Type B pancreatic cell (in vitro differentiated cells): Measurements from ENCODE around the gene CAMSAP2. TPM values are rescaled to one million over a fixed set of nuclear protein-coding genes. Genes with fewer than 3 reads are reported as not detected.

Experiments used
- DNase-seq: peaks from one replicate; pipeline ENCODE4 v3.0.0; 2021; ENCODE audit warnings: mixed read lengths; ENCODE audit not compliant: unreplicated experiment; ENCODE audit errors: extremely low spot score
- H3K27ac Mint-ChIP-seq: 2 replicates; pipeline ENCODE4 v1.8.0; 2021; ENCODE audit warnings: mild to moderate bottlenecking, mixed read lengths
- H3K27me3 Mint-ChIP-seq: 2 replicates; pipeline ENCODE4 v1.8.0; 2021; ENCODE audit warnings: mixed read lengths
- H3K36me3 Mint-ChIP-seq: 2 replicates; pipeline ENCODE4 v1.8.0; 2021; ENCODE audit warnings: mixed read lengths
- H3K4me1 Mint-ChIP-seq: one replicate; pipeline ENCODE4 v1.8.0; 2021; ENCODE audit warnings: mixed read lengths; ENCODE audit not compliant: unreplicated experiment
- H3K4me3 Mint-ChIP-seq: 2 replicates; pipeline ENCODE4 v1.8.0; 2021; ENCODE audit warnings: mild to moderate bottlenecking, mixed read lengths
- H3K9me3 Mint-ChIP-seq: 2 replicates; pipeline ENCODE4 v1.8.0; 2021; ENCODE audit warnings: mixed read lengths
- total RNA-seq: library from RNA; stranded (reverse); gene quantifications from 2 replicates; pipeline ENCODE4 v1.2.1, GENCODE V29; 2021; ENCODE audit warnings: low replicate concordance
- TF ChIP-seq, protein P1 (sequence below): fragments of 200-600 bp; sonication (generic); conservative IDR thresholded peaks from 2 replicates; pipeline ENCODE4 v1.5.0; 2021; ENCODE audit warnings: antibody characterized with exemption, mild to moderate bottlenecking

The CAMSAP2 gene
- total RNA-seq, 1 donor from 2014 or later = 27.4 TPM

DNA sequence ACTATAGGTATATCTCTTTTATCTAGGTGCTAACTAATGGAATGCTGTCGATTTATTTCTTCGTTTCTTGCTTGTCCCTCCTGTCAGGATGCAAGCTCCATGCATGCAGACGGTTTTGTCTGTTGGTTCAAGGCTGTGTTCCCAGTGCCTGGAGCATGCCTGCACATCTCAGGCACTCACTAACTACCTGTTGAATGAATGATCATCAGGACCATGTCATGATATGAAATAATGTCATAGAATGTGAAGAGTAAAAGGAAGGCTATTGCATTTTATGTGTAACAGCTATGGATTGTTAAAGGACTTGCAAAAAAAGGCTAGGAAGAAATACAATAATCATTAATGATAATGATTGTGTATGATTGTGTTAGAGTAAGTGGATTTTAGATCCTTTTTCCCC, 138.3 kb downstream of the CAMSAP2 start:
- Mint-ChIP-seq H3K36me3 (no peaks in the 10 kb centered on the region), H3K4me3 (no peak overlapping the region), H3K27ac (no peak overlapping the region), H3K4me1 (peaks cover 7% of the 10 kb centered on the region), H3K27me3 (peaks cover 3% of the 10 kb centered on the region), H3K9me3 (no peaks in the 10 kb centered on the region)
- TF ChIP-seq, protein P1, sequence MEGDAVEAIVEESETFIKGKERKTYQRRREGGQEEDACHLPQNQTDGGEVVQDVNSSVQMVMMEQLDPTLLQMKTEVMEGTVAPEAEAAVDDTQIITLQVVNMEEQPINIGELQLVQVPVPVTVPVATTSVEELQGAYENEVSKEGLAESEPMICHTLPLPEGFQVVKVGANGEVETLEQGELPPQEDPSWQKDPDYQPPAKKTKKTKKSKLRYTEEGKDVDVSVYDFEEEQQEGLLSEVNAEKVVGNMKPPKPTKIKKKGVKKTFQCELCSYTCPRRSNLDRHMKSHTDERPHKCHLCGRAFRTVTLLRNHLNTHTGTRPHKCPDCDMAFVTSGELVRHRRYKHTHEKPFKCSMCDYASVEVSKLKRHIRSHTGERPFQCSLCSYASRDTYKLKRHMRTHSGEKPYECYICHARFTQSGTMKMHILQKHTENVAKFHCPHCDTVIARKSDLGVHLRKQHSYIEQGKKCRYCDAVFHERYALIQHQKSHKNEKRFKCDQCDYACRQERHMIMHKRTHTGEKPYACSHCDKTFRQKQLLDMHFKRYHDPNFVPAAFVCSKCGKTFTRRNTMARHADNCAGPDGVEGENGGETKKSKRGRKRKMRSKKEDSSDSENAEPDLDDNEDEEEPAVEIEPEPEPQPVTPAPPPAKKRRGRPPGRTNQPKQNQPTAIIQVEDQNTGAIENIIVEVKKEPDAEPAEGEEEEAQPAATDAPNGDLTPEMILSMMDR = no peak
- no peak for DNase-seq

DNA sequence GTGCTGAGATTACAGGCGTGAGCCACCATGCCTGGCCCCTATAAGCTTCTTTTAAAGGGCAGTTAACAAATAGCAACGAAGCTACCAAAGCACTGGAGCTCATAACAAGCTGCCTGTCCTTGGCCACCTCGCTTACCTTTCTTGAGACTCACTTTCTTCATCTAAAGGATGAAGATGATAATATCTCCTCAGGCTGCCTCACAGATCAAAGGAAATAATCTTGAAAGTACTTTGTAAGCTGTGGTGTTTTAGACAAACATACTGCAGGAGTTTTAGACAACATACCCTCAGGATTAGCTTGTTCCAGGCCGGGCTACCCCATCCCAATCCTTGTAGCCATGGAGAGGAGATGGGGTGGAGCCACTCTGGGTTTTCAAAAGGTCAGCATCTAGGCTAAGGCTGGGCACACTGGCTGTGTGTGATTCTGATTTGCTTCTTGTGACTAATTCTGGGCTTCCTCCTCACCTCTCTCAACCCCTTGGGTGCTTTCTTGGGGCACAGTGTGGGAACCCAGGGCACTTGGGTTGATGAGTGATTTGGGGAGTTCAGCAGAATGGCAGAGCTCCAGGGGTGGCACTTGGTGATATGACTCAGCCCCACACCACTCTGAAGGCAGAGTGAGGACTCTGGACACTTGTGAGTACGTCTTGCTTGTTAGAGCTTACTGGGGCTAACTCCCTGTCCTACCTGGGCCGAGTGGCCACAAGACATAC, 139.3 kb downstream of the CAMSAP2 start:
- peaks cover 3% of the 10 kb centered on the region for H3K27me3 Mint-ChIP-seq
- TF ChIP-seq, protein P1 = no peak
- no peak overlapping the region for H3K4me3 Mint-ChIP-seq
- H3K27ac Mint-ChIP-seq = no peak overlapping the region
- no peaks in the 10 kb centered on the region for H3K36me3 Mint-ChIP-seq
- H3K4me1 Mint-ChIP-seq = peaks cover 7% of the 10 kb centered on the region
- DNase-seq = no peak
- H3K9me3 Mint-ChIP-seq = no peaks in the 10 kb centered on the region

DNA sequence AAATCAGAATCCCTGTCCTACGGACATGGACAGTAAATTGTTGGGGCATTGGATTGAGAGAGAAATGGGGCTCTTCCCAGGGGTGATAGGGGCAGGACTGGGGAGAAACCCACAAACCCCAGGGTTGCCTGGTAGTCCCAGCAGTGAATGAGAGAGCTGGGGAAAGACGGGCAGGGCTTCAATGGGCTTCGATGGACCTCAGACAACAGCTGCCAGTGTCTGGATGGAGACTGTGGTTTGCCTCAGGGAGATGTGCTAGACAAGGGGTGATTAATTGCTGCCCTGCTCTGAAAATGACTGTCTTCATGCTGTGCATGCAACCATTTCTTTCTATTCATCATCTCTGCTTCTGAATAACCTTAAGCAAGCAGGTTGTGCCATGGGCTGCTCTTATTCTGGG, 141.5 kb downstream of the CAMSAP2 start:
- TF ChIP-seq, protein P1 = no peak
- Mint-ChIP-seq H3K27me3 (peaks cover 3% of the 10 kb centered on the region), H3K4me1 (peaks cover 7% of the 10 kb centered on the region), H3K4me3 (no peak overlapping the region), H3K27ac (no peak overlapping the region), H3K9me3 (no peaks in the 10 kb centered on the region), H3K36me3 (no peaks in the 10 kb centered on the region)
- no peak for DNase-seq

DNA sequence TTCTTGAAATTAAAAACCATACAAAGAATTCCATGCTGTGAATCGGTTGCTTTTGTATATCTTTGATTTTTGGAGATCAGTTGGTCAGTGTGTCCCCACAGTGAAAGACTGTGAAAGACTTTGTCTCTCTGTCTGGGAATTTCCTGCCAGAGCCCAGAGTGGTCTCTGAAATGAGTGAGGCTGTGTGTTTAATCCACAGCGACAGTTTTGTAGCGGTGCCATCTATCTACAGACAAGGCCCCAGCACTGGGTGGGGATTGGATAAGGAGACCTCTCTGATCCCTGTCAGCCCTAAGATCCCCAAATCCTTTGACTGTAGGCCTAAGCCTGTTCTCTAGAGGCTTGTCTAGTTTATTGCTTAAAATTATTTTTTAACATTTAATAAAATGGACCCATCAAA, 144.4 kb downstream of the CAMSAP2 start:
- H3K4me3 Mint-ChIP-seq = no peak overlapping the region
- no peaks in the 10 kb centered on the region for H3K36me3 Mint-ChIP-seq
- TF ChIP-seq, protein P1 = no peak
- peak; percentile 8 for DNase-seq
- H3K4me1 Mint-ChIP-seq = peaks cover 8% of the 10 kb centered on the region
- H3K27me3 Mint-ChIP-seq = no peaks in the 10 kb centered on the region
- H3K9me3 Mint-ChIP-seq = no peaks in the 10 kb centered on the region
- no peak overlapping the region for H3K27ac Mint-ChIP-seq

DNA sequence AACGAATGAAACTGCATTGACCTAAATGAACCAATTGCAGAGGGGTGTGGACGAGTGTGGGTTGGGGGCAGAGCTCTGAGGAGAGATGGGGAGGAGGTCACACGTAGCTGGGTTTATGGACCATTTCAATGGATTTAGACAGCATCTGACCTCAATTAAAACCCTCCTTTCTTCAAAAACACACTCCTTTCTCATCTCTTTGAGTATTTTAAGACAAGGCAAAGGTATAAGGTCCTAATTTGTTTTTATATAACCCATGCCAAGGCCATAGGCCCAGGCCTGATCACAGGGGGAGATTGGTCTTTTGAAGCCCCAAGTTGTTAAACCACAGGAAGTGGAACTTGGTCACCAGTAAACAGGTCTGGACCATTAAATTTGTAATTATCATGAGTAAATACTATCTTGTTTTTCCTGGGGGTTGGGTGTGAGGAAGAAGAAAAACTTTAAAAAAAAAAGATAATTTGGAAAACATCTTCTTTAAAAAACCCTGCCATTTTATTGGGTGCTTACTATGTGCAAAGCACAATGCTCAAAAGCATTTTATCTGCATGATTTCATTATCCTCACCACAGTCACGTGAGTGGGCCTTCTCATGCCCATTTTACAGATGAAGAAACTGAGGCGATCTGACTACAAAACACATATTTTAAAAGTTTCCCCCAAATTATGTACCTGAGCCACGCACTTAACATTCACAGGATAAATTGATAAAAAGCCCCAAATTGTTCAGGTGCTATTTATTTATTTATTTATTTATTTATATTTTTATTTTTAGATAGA, 147.1 kb downstream of the CAMSAP2 start:
- Mint-ChIP-seq H3K4me3 (no peak overlapping the region), H3K27ac (no peak overlapping the region), H3K27me3 (peaks cover 7% of the 10 kb centered on the region), H3K4me1 (peaks cover 22% of the 10 kb centered on the region), H3K9me3 (no peaks in the 10 kb centered on the region), H3K36me3 (no peaks in the 10 kb centered on the region)
- no peak for DNase-seq
- TF ChIP-seq, protein P1 = no peak
